Muscle of arm (tissue), 12 donors: Measurements from ENCODE around the gene LRMDA. TPM values are rescaled to one million over a fixed set of nuclear protein-coding genes. Genes with fewer than 3 reads are reported as not detected.

Experiments used
- DNase-seq: peaks from one replicate; pipeline ENCODE4 v3.0.0-alpha.2; 2013
- polyA plus RNA-seq, 12 donors: library from polyadenylated mRNA; unstranded; fragments of 120-200 nt; gene quantifications; one replicate each; pipeline ENCODE4 v1.2.1, GENCODE V29; 2013; ENCODE audit not compliant: insufficient read length in 12 of 12

The LRMDA gene
- polyA plus RNA-seq, 12 donors: 3.5 to 6.7 (median 5.2) TPM; not detected in 2

GRCh38 chr10:75865413-75866299 is 434.2 kb downstream of the LRMDA start:
- DNase-seq: no peak

GRCh38 chr10:75866300-75866625 is 434.8 kb downstream of the LRMDA start:
- no peak for DNase-seq

GRCh38 chr10:75866731-75867130 is 435.3 kb downstream of the LRMDA start:
- no peak for DNase-seq

- DNase-seq: no peak
Measured at GRCh38 chr10:75868574-75868973, 437.1 kb downstream of the LRMDA start.

GRCh38 chr10:75870039-75870645 is 438.7 kb downstream of the LRMDA start:
- no peak for DNase-seq

- DNase-seq: no peak
Measured at GRCh38 chr10:75875740-75876139, 444.3 kb downstream of the LRMDA start.

GRCh38 chr10:75876710-75877109 is 445.3 kb downstream of the LRMDA start:
- no peak for DNase-seq

GRCh38 chr10:75877877-75878276 is 446.5 kb downstream of the LRMDA start:
- DNase-seq: no peak

GRCh38 chr10:75878586-75878985 is 447.2 kb downstream of the LRMDA start:
- DNase-seq: no peak

GRCh38 chr10:75880031-75880775 is 448.8 kb downstream of the LRMDA start:
- peak; percentile 44 for DNase-seq

GRCh38 chr10:75883081-75884072 is 452.0 kb downstream of the LRMDA start:
- DNase-seq: no peak

- no peak for DNase-seq
Measured at GRCh38 chr10:75884808-75885207, 453.4 kb downstream of the LRMDA start.

- DNase-seq: no peak
Measured at GRCh38 chr10:75887369-75887768, 455.9 kb downstream of the LRMDA start.

- DNase-seq: no peak
Measured at GRCh38 chr10:75887992-75888680, 456.7 kb downstream of the LRMDA start.

GRCh38 chr10:75889051-75889450 is 457.6 kb downstream of the LRMDA start:
- DNase-seq: no peak

GRCh38 chr10:75894761-75895160 is 463.3 kb downstream of the LRMDA start:
- no peak for DNase-seq

GRCh38 chr10:75895259-75895658 is 463.8 kb downstream of the LRMDA start:
- DNase-seq: no peak

- no peak for DNase-seq
Measured at GRCh38 chr10:75899816-75900390, 468.5 kb downstream of the LRMDA start.

- no peak for DNase-seq
Measured at GRCh38 chr10:75902816-75903215, 471.4 kb downstream of the LRMDA start.

- no peak for DNase-seq
Measured at GRCh38 chr10:75904499-75905283, 473.3 kb downstream of the LRMDA start.
